Measurements from ENCODE around the gene PRSS12.

- no peak for TF ChIP-seq CTCF (IDR thresholded peaks at IDR 0.05)
- no peak for TF ChIP-seq TCF7L2 (IDR thresholded peaks at IDR 0.05; ENCODE audit: low read depth, low read length)
- TF ChIP-seq SIN3A (IDR thresholded peaks at IDR 0.05; ENCODE audit: borderline replicate concordance, insufficient read depth, low read depth, low read length) = no peak
- TF ChIP-seq POLR2AphosphoS5 (IDR thresholded peaks at IDR 0.05; ENCODE audit: low read depth, low read length) = no peak
- TF ChIP-seq, protein P1, sequence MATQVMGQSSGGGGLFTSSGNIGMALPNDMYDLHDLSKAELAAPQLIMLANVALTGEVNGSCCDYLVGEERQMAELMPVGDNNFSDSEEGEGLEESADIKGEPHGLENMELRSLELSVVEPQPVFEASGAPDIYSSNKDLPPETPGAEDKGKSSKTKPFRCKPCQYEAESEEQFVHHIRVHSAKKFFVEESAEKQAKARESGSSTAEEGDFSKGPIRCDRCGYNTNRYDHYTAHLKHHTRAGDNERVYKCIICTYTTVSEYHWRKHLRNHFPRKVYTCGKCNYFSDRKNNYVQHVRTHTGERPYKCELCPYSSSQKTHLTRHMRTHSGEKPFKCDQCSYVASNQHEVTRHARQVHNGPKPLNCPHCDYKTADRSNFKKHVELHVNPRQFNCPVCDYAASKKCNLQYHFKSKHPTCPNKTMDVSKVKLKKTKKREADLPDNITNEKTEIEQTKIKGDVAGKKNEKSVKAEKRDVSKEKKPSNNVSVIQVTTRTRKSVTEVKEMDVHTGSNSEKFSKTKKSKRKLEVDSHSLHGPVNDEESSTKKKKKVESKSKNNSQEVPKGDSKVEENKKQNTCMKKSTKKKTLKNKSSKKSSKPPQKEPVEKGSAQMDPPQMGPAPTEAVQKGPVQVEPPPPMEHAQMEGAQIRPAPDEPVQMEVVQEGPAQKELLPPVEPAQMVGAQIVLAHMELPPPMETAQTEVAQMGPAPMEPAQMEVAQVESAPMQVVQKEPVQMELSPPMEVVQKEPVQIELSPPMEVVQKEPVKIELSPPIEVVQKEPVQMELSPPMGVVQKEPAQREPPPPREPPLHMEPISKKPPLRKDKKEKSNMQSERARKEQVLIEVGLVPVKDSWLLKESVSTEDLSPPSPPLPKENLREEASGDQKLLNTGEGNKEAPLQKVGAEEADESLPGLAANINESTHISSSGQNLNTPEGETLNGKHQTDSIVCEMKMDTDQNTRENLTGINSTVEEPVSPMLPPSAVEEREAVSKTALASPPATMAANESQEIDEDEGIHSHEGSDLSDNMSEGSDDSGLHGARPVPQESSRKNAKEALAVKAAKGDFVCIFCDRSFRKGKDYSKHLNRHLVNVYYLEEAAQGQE (IDR thresholded peaks at IDR 0.05; ENCODE audit: insufficient read depth in 1 of 2, low read depth in 2 of 2, low read length in 1 of 2) = no peak
These were observed 16.4 kb upstream of the PRSS12 start for GRCh38 chr4:118369231-118369630.
